Tibial artery (tissue), 4 donors: Measurements from ENCODE around the gene PPEF2.

Source experiments
- DNase-seq, 2 donors: peaks; one replicate each; pipeline ENCODE4 v3.0.0-alpha.2; 2019
- H3K27ac ChIP-seq, 2 donors: fragments of 200-600 bp; sonication (generic) in 1 of 2; 1 replicate in 1 of 2; 2 replicates in 1 of 2; pipeline ENCODE4 v1.5.1; 2018 to 2019; ENCODE audit warnings: mild to moderate bottlenecking in 1 of 2
- H3K27me3 ChIP-seq, 2 donors: fragments of 200-600 bp; sonication (generic) in 1 of 2; one replicate each; pipeline versions ENCODE4 v1.5.1 to v1.6.0; 2016 to 2019
- H3K36me3 ChIP-seq, 3 donors: fragments of 200-600 bp; sonication (generic) in 2 of 3; one replicate each; pipeline ENCODE4 v1.5.1; 2016 to 2019; ENCODE audit warnings: mild to moderate bottlenecking in 2 of 3
- H3K4me1 ChIP-seq, 4 donors: fragments of 200-600 bp; sonication (generic) in 2 of 4; 1 replicate in 3 of 4; 2 replicates in 1 of 4; pipeline ENCODE4 v1.5.1; 2016 to 2019
- H3K4me3 ChIP-seq, 2 donors: fragments of 200-600 bp; sonication (generic) in 1 of 2; 1 replicate in 1 of 2; 2 replicates in 1 of 2; pipeline ENCODE4 v1.5.1; 2018 to 2019; ENCODE audit warnings: mild to moderate bottlenecking in 2 of 2
- H3K9me3 ChIP-seq, 3 donors: fragments of 200-600 bp; sonication (generic) in 1 of 3; one replicate each; pipeline ENCODE4 v1.5.1; 2016 to 2019
- CTCF ChIP-seq, 2 experiments: fragments of 200-600 bp in 1 of 2; fragments of 450-650 bp in 1 of 2; IDR thresholded peaks; one replicate each; pipeline ENCODE4 v1.5.1; 2017 to 2019; ENCODE audit warnings: antibody characterized with exemption in 2 of 2, mild to moderate bottlenecking in 1 of 2, moderate library complexity in 1 of 2
- intact Hi-C: fragments of 100-400 bp; cut with DNase I; formaldehyde crosslinking; loops from one replicate; pipeline ENCODE4 v1.15.0; 2023; ENCODE audit warnings: low total_unique reads

The PPEF2 gene

GRCh38 chr4:75902352-75902751 is at the start of gene PPEF2:
PPEF2 (minus strand) TSS chr4:75902452; CDS start chr4:75896325, 6,127 bp downstream.
- no peak within 1 kb of the TSS for H3K4me3 ChIP-seq
- no peaks in the 10 kb centered on the region for H3K9me3 ChIP-seq
- no peaks in the 10 kb centered on the region for H3K36me3 ChIP-seq
- no peak for TF ChIP-seq CTCF (IDR thresholded peaks at IDR 0.05)
- DNase-seq, result no peak
- H3K27ac ChIP-seq, result no peak within 1 kb of the TSS
- no peaks in the 10 kb centered on the region for H3K27me3 ChIP-seq
- intact Hi-C loops, result no loop called here
- no peaks in the 10 kb centered on the region for H3K4me1 ChIP-seq

- intact Hi-C loops, result no loop called here
- Histone ChIP-seq H3K27ac (no peak overlapping the region), H3K9me3 (no peaks in the 10 kb centered on the region), H3K36me3 (peaks cover 67 to 90% (median 82%) of the 10 kb centered on the region in 3 donors), H3K4me3 (no peak overlapping the region), H3K4me1 (no peaks in the 10 kb centered on the region), H3K27me3 (no peaks in the 10 kb centered on the region)
- no peak for TF ChIP-seq CTCF (IDR thresholded peaks at IDR 0.05)
- DNase-seq, result no peak
Measured at GRCh38 chr4:75950213-75950815, 48.1 kb upstream of the PPEF2 start.

GRCh38 chr4:75948822-75949444 is 46.7 kb upstream of the PPEF2 start:
- Histone ChIP-seq H3K27me3 (no peaks in the 10 kb centered on the region), H3K9me3 (no peaks in the 10 kb centered on the region), H3K4me3 (no peak overlapping the region), H3K36me3 (peaks cover 57 to 76% (median 69%) of the 10 kb centered on the region in 3 donors), H3K27ac (no peak overlapping the region), H3K4me1 (no peaks in the 10 kb centered on the region)
- TF ChIP-seq CTCF (IDR thresholded peaks at IDR 0.05), result no peak
- DNase-seq, result no peak
- intact Hi-C loops, result no loop called here

- H3K4me3 ChIP-seq, result peak within 1 kb of the TSS; percentile 67 to 98
- DNase-seq, result peak; percentile 69 to 93
- H3K9me3 ChIP-seq, result no peaks in the 10 kb centered on the region
- intact Hi-C loops, result no loop called here
- peaks cover 0 to 8% (median 5%) of the 10 kb centered on the region in 3 donors for H3K36me3 ChIP-seq
- no peaks in the 10 kb centered on the region for H3K27me3 ChIP-seq
- H3K4me1 ChIP-seq, result peaks cover 0 to 8% (median 4%) of the 10 kb centered on the region in 4 donors
- TF ChIP-seq CTCF (IDR thresholded peaks at IDR 0.05), result peak in 1 of 2 experiments; percentile 5
- peak within 1 kb of the TSS; percentile 77 to 82 for H3K27ac ChIP-seq
Measured at GRCh38 chr4:75940692-75941253, 38.5 kb upstream of the PPEF2 start, which contains the start of gene NAAA. NAAA (minus strand) TSS chr4:75941013; CDS start chr4:75940949, 64 bp downstream.

GRCh38 chr4:75939890-75940691 is 37.8 kb upstream of the PPEF2 start:
- Histone ChIP-seq H3K27ac (peak overlapping the region; percentile 77 to 82), H3K9me3 (no peaks in the 10 kb centered on the region), H3K36me3 (peaks cover 0 to 12% (median 6%) of the 10 kb centered on the region in 3 donors), H3K4me1 (peaks cover 0 to 8% (median 4%) of the 10 kb centered on the region in 4 donors), H3K4me3 (peak overlapping the region; percentile 67 to 98), H3K27me3 (no peaks in the 10 kb centered on the region)
- intact Hi-C loops, result no loop called here
- no peak for TF ChIP-seq CTCF (IDR thresholded peaks at IDR 0.05)
- DNase-seq, result peak; percentile 76 to 86
